Kidney (tissue), 14 donors: Measurements from ENCODE around the gene MPHOSPH9. TPM values are rescaled to one million over a fixed set of nuclear protein-coding genes. Genes with fewer than 3 reads are reported as not detected.
A peak's percentile ranks its signal among the peaks of the same experiment; 100 is the strongest.

Experiments
- DNase-seq, 5 donors: peaks; one replicate each; pipeline ENCODE4 v3.0.0-alpha.2; 2013 to 2020
- FAIRE-seq: peaks from 2 replicates; lab custom pipeline; 2012; peaks lifted over from hg19 to GRCh38; lab: Jason Lieb, UNC
- H3K27ac ChIP-seq, 2 donors: one replicate each; pipeline ENCODE4 v1.7.0; 2013; ENCODE audit warnings: low read depth in 2 of 2, low read length in 2 of 2, inconsistent platforms in 1 of 2
- H3K27me3 ChIP-seq: one replicate; pipeline ENCODE4 v1.7.1; 2013; ENCODE audit warnings: low read length, inconsistent platforms; ENCODE audit not compliant: control insufficient read depth, insufficient read depth
- H3K36me3 ChIP-seq, 3 donors: one replicate each; pipeline versions ENCODE4 v1.7.0 to v1.7.1; 2013; ENCODE audit warnings: low read length in 3 of 3, control low read depth in 1 of 3, inconsistent platforms in 1 of 3; ENCODE audit not compliant: insufficient read depth in 3 of 3, control insufficient read depth in 2 of 3
- H3K4me1 ChIP-seq, 3 donors: one replicate each; pipeline versions ENCODE4 v1.7.0 to v1.7.1; 2013; ENCODE audit warnings: low read length in 3 of 3, inconsistent platforms in 1 of 3, low read depth in 1 of 3; ENCODE audit not compliant: control insufficient read depth in 2 of 3, insufficient read depth in 2 of 3
- H3K4me3 ChIP-seq, 3 donors: one replicate each; pipeline versions ENCODE4 v1.7.0 to v1.8.1; 2013; ENCODE audit warnings: low read length in 3 of 3, control low read depth in 1 of 3, inconsistent platforms in 1 of 3
- H3K9ac ChIP-seq, 3 donors: one replicate each; pipeline versions ENCODE4 v1.7.0 to v1.7.1; 2013; ENCODE audit warnings: low read length in 3 of 3, control low read depth in 1 of 3, inconsistent platforms in 1 of 3
- H3K9me3 ChIP-seq, 3 donors: one replicate each; pipeline versions ENCODE4 v1.7.0 to v1.7.1; 2013; ENCODE audit warnings: low read length in 3 of 3, control low read depth in 1 of 3, inconsistent platforms in 1 of 3; ENCODE audit not compliant: control insufficient read depth in 2 of 3, insufficient read depth in 1 of 3
- intact Hi-C: fragments of 100-400 bp; cut with DNase I; formaldehyde crosslinking; loops from one replicate; pipeline ENCODE4 v1.11.1; 2022
- polyA plus RNA-seq: library from polyadenylated mRNA; stranded (reverse); fragments of 350-450 nt; fragmentation: Illumina TruSeq; extraction: RNeasy Lipid Tissue Mini Kit (QIAGEN cat#74804); gene quantifications from one replicate; pipeline ENCODE4 v1.2.3, GENCODE V29; 2014; ENCODE audit warnings: low read depth, low replicate concordance; ENCODE audit not compliant: insufficient read depth
- total RNA-seq: library from RNA; stranded (reverse); fragmentation: NEBNext Ultra II Directional; extraction: Animal tissue kit (Norgen Biotek cat#: 25700); gene quantifications from one replicate; pipeline ENCODE4 v1.2.1, GENCODE V29; 2021
- TF ChIP-seq, protein P1 (sequence below): IDR thresholded peaks from 3 replicates; pipeline ENCODE4 v1.5.1; 2012; ENCODE audit warnings: mild to moderate bottlenecking, moderate library complexity, borderline replicate concordance; ENCODE audit not compliant: insufficient read depth; ENCODE audit errors: extremely low read depth
- donor health status: control.
- donor health status: control.
- donor health status: control.
- donor health status: control.
- donor health status: control.
- donor health status: DM: yes; HTN: yes; CAD: no.
- donor health status: Normal renal cell carcinoma (clear cell type).

Gene MPHOSPH9
- total and polyA plus RNA-seq, 2 donors from 2014 or later: 7.2 to 25.2 TPM

DNA sequence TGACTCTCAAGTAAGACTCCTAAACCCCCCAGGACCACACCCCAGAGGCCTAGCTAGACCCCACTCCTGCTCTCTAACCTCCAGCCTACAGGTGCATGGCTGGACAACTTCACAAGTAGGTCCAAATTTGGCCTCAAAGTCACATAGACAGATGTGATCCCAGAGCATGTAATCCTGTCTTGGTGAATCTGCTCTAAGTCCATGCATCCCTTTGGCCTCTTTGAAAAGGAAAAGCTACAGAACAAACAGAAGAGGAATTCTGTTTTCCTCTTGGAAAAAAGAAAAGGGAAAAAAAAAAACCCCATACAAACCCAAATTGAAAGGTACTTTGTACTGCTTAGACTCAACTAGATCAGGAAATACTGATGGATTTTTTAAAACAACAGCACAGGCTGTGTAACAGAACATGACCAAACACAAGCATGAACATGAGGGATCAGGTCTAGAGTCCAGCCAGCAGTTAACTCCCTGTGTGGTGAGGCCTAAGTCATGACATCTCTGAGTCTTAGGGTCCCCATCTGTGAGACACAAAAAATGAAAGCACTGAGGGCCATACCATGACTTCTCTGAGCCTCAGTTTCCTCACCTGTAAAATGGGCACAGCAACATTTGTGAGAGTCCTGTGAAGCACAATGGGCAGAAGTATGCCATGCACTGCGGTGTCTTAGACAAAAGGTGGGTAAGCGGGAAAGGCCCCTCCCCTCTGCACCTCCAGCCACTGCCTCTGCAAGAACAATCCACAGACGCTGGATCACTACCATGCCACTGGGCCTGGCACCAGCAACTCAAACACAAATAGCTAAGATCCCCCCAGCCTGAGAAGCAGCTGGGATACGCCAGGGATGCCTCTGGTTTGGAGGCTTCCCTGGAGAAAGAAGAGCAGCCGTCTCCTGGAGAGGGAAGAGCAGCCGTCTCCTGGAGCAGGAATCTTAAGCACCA is 92.0 kb downstream of the MPHOSPH9 start:
- Histone ChIP-seq H3K9ac (peak overlapping the region in 2 of 3 donors; percentile 13 to 43), H3K9me3 (no peaks in the 10 kb centered on the region), H3K27me3 (no peaks in the 10 kb centered on the region), H3K27ac (peak overlapping the region; percentile 80 to 88), H3K4me3 (no peak overlapping the region), H3K36me3 (no peaks in the 10 kb centered on the region), H3K4me1 (peaks cover 3 to 45% (median 32%) of the 10 kb centered on the region in 3 donors)
- FAIRE-seq: no peak
- DNase-seq: no peak
- intact Hi-C loops: no loop called here
- TF ChIP-seq, protein P1, sequence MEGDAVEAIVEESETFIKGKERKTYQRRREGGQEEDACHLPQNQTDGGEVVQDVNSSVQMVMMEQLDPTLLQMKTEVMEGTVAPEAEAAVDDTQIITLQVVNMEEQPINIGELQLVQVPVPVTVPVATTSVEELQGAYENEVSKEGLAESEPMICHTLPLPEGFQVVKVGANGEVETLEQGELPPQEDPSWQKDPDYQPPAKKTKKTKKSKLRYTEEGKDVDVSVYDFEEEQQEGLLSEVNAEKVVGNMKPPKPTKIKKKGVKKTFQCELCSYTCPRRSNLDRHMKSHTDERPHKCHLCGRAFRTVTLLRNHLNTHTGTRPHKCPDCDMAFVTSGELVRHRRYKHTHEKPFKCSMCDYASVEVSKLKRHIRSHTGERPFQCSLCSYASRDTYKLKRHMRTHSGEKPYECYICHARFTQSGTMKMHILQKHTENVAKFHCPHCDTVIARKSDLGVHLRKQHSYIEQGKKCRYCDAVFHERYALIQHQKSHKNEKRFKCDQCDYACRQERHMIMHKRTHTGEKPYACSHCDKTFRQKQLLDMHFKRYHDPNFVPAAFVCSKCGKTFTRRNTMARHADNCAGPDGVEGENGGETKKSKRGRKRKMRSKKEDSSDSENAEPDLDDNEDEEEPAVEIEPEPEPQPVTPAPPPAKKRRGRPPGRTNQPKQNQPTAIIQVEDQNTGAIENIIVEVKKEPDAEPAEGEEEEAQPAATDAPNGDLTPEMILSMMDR: no peak

DNA sequence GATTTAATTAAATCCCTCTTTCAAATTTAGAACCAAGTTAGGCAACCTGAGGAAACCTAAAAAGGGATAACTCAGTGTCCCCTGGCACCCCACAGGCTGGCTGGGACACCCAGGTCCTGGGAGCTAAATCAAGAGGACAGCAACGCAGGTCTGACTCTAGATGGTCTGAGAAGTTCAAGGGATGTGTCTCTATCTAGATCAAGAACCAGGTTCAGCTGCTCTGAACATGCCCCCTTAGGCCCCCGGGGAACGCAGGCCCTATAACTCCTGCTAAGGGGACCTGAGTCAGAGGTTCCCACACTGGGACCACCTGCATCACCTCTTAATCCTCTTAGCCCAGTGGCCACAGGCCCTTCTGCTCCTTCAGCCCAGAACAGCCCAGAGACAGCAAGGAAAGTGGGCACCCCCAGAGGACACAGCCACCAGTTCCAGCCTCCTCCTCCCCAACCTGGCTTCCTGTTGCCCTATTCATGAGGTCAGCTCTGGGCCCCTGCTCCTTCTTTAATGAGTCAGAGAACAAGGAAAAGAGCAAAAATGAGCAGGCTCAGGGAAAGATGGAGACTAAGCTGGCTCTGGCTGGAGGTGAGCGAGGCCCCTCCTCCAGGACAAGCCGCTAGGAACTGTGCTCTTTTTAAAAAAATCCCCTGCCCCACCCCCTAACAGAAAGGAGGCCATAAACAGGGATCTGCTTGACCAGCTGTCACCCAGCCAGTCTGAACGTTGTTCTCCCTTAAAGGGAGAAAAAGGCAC is 92.8 kb downstream of the MPHOSPH9 start:
- TF ChIP-seq, protein P1: no peak
- peak overlapping the region in 2 of 3 donors; percentile 1 to 43 for H3K9ac ChIP-seq
- intact Hi-C loops: no loop called here
- H3K36me3 ChIP-seq: no peaks in the 10 kb centered on the region
- H3K27me3 ChIP-seq: no peaks in the 10 kb centered on the region
- FAIRE-seq (no peak), DNase-seq (peak; percentile 70 to 85 (median 78))
- peaks cover 3 to 45% (median 32%) of the 10 kb centered on the region in 3 donors for H3K4me1 ChIP-seq
- no peak overlapping the region for H3K4me3 ChIP-seq
- H3K27ac ChIP-seq: peak overlapping the region; percentile 80 to 88
- H3K9me3 ChIP-seq: no peaks in the 10 kb centered on the region

DNA sequence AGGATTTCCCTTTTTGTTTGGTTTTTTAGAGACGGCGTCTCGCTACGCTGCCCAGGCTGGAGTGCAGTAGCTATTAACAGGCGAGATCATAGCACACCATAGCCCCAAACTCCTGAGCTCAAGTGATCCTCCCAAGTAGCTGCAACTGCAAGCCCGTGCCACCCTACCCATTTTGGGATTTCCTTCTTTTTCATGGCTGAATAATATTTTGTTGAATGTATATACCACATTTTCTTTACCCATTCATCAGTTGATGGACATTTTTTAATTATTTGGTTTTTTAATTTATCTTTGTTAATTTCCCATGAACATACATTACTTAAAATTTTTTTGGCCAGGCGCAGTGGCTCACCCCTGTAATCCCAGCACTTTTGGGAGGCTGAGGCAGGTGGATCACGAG is 97.3 kb downstream of the MPHOSPH9 start:
- Histone ChIP-seq H3K27ac (no peak overlapping the region), H3K9me3 (no peaks in the 10 kb centered on the region), H3K4me1 (peaks cover 3 to 18% (median 16%) of the 10 kb centered on the region in 3 donors), H3K27me3 (no peaks in the 10 kb centered on the region), H3K9ac (no peak overlapping the region), H3K4me3 (no peak overlapping the region), H3K36me3 (no peaks in the 10 kb centered on the region)
- intact Hi-C loops: no loop called here
- no peak for FAIRE-seq
- TF ChIP-seq, protein P1: no peak
- no peak for DNase-seq
